KOPT-K1 (cell line): ENCODE measurements around the gene OR56A3.

Experiments used
- H3K27ac ChIP-seq: fragments of 200-600 bp; sonication (generic); 2 replicates; pipeline ENCODE4 v1.5.1; 2016; ENCODE audit warnings: antibody characterized with exemption, mild to moderate bottlenecking, low read depth, low read length; ENCODE audit not compliant: poor library complexity, severe bottlenecking
- H3K36me3 ChIP-seq: fragments of 200-600 bp; sonication (generic); 2 replicates; pipeline ENCODE4 v1.5.1; 2017; ENCODE audit warnings: antibody characterized with exemption, mild to moderate bottlenecking, low read length, moderate library complexity; ENCODE audit not compliant: insufficient read depth
- H3K9me3 ChIP-seq: fragments of 200-600 bp; sonication (generic); 2 replicates; pipeline ENCODE4 v1.5.1; 2017; ENCODE audit warnings: antibody characterized with exemption, low read length, mild to moderate bottlenecking; ENCODE audit not compliant: insufficient read depth, poor library complexity, severe bottlenecking

OR56A3 gene

GRCh38 chr11:5941951-5942350 lies at the start of gene OR56A3:
Gene OR56A3 (plus strand): TSS chr11:5942251. CDS start chr11:5947347, 5,096 bp downstream.
- Histone ChIP-seq H3K9me3 (no peaks in the 10 kb centered on the region), H3K36me3 (no peaks in the 10 kb centered on the region), H3K27ac (no peak within 1 kb of the TSS)

GRCh38 chr11:5892908-5893307 lies 49.1 kb upstream of the OR56A3 start, which contains the start of gene OR52E5:
Gene OR52E5 (plus strand): TSS chr11:5893208. CDS start chr11:5900777, 7,569 bp downstream.
- H3K9me3 ChIP-seq = no peaks in the 10 kb centered on the region
- no peak within 1 kb of the TSS for H3K27ac ChIP-seq
- no peaks in the 10 kb centered on the region for H3K36me3 ChIP-seq

GRCh38 chr11:5899534-5899933 lies 42.5 kb upstream of the OR56A3 start:
- no peaks in the 10 kb centered on the region for H3K36me3 ChIP-seq
- H3K27ac ChIP-seq = no peak overlapping the region
- H3K9me3 ChIP-seq = no peaks in the 10 kb centered on the region

- Histone ChIP-seq H3K36me3 (no peaks in the 10 kb centered on the region), H3K9me3 (no peaks in the 10 kb centered on the region), H3K27ac (no peak overlapping the region)
Measured at GRCh38 chr11:5910540-5910939, 31.5 kb upstream of the OR56A3 start.

- Histone ChIP-seq H3K36me3 (no peaks in the 10 kb centered on the region), H3K9me3 (no peaks in the 10 kb centered on the region), H3K27ac (no peak overlapping the region)
Measured at GRCh38 chr11:5922749-5923426, 19.2 kb upstream of the OR56A3 start.

GRCh38 chr11:5923427-5923776 lies 18.6 kb upstream of the OR56A3 start:
- H3K27ac ChIP-seq = no peak overlapping the region
- H3K9me3 ChIP-seq = no peaks in the 10 kb centered on the region
- no peaks in the 10 kb centered on the region for H3K36me3 ChIP-seq

GRCh38 chr11:5923794-5924193 lies 18.3 kb upstream of the OR56A3 start:
- no peak overlapping the region for H3K27ac ChIP-seq
- H3K9me3 ChIP-seq = no peaks in the 10 kb centered on the region
- no peaks in the 10 kb centered on the region for H3K36me3 ChIP-seq

- Histone ChIP-seq H3K9me3 (peaks cover 5% of the 10 kb centered on the region), H3K36me3 (no peaks in the 10 kb centered on the region), H3K27ac (no peak overlapping the region)
Measured at GRCh38 chr11:5928271-5928670, 13.8 kb upstream of the OR56A3 start.

- H3K36me3 ChIP-seq = no peaks in the 10 kb centered on the region
- no peak overlapping the region for H3K27ac ChIP-seq
- peaks cover 5% of the 10 kb centered on the region for H3K9me3 ChIP-seq
Measured at GRCh38 chr11:5928811-5929210, 13.2 kb upstream of the OR56A3 start.

GRCh38 chr11:5929571-5930368 lies 12.3 kb upstream of the OR56A3 start:
- Histone ChIP-seq H3K9me3 (peaks cover 5% of the 10 kb centered on the region), H3K36me3 (no peaks in the 10 kb centered on the region), H3K27ac (no peak overlapping the region)

- Histone ChIP-seq H3K27ac (no peak overlapping the region), H3K36me3 (no peaks in the 10 kb centered on the region), H3K9me3 (peaks cover 5% of the 10 kb centered on the region)
Measured at GRCh38 chr11:5930614-5931013, 11.4 kb upstream of the OR56A3 start.

- H3K27ac ChIP-seq = no peak overlapping the region
- no peaks in the 10 kb centered on the region for H3K36me3 ChIP-seq
- H3K9me3 ChIP-seq = peaks cover 5% of the 10 kb centered on the region
Measured at GRCh38 chr11:5931061-5931460, 11.0 kb upstream of the OR56A3 start.

- Histone ChIP-seq H3K36me3 (no peaks in the 10 kb centered on the region), H3K27ac (no peak overlapping the region), H3K9me3 (peaks cover 5% of the 10 kb centered on the region)
Measured at GRCh38 chr11:5932671-5933070, 9.4 kb upstream of the OR56A3 start.

GRCh38 chr11:5933116-5933515 lies 8.9 kb upstream of the OR56A3 start:
- Histone ChIP-seq H3K9me3 (peaks cover 5% of the 10 kb centered on the region), H3K27ac (no peak overlapping the region), H3K36me3 (no peaks in the 10 kb centered on the region)

GRCh38 chr11:5937868-5938602 lies 4.0 kb upstream of the OR56A3 start:
- H3K9me3 ChIP-seq = no peaks in the 10 kb centered on the region
- H3K36me3 ChIP-seq = no peaks in the 10 kb centered on the region
- no peak overlapping the region for H3K27ac ChIP-seq
